ENCODE data around the gene DAD1. TPM values are rescaled to one million over a fixed set of nuclear protein-coding genes. Genes with fewer than 3 reads are reported as not detected.
A peak's percentile ranks its signal among the peaks of the same experiment; 100 is the strongest.

The DAD1 gene
- polyA plus RNA-seq, 4 donors: 147 to 313 (median 225) TPM

- whole genome bisulfite sequencing, 3 donors: 72 to 89% (median 79%) methylated on average over 2 of the region's 2 CpGs
- no peak overlapping the region for H3K27ac ChIP-seq (ENCODE audit: low read depth in 1 of 3, low read length in 2 of 3)
Observed at GRCh38 chr14:22533057-22533704, 55.8 kb downstream of the DAD1 start.

GRCh38 chr14:22532345-22533056 is 56.5 kb downstream of the DAD1 start:
- no peaks in the 10 kb centered on the region for H3K9me3 ChIP-seq (ENCODE audit: control insufficient read depth in 2 of 2, insufficient read depth in 1 of 2, low read depth in 1 of 2, low read length in 1 of 2)
- peak overlapping the region in 1 of 3 donors; percentile 51 for H3K27ac ChIP-seq (ENCODE audit: low read depth in 1 of 3, low read length in 2 of 3)
- 46 to 75% (median 71%) methylated on average over 3 of the region's 3 CpGs for WGBS, 3 donors
- H3K4me3 ChIP-seq (ENCODE audit: low read depth in 1 of 3, low read length in 3 of 3): no peak overlapping the region
- FAIRE-seq: no peak
- no peaks in the 10 kb centered on the region for H3K4me1 ChIP-seq (ENCODE audit: control insufficient read depth in 3 of 3, insufficient read depth in 2 of 3, low read depth in 1 of 3, low read length in 2 of 3)
- no peak for DNase-seq
- H3K36me3 ChIP-seq (ENCODE audit: control insufficient read depth in 3 of 3, insufficient read depth in 2 of 3, low read depth in 1 of 3, low read length in 3 of 3): no peaks in the 10 kb centered on the region
- no peaks in the 10 kb centered on the region for H3K27me3 ChIP-seq (ENCODE audit: control insufficient read depth in 3 of 3, insufficient read depth in 3 of 3, low read length in 3 of 3)

More at GRCh38 chr14:22533057-22533704, 55.8 kb downstream of the DAD1 start:
- H3K9me3 ChIP-seq (ENCODE audit: control insufficient read depth in 2 of 2, insufficient read depth in 1 of 2, low read depth in 1 of 2, low read length in 1 of 2): no peaks in the 10 kb centered on the region
- H3K4me1 ChIP-seq (ENCODE audit: control insufficient read depth in 3 of 3, insufficient read depth in 2 of 3, low read depth in 1 of 3, low read length in 2 of 3): no peaks in the 10 kb centered on the region
- no peaks in the 10 kb centered on the region for H3K36me3 ChIP-seq (ENCODE audit: control insufficient read depth in 3 of 3, insufficient read depth in 2 of 3, low read depth in 1 of 3, low read length in 3 of 3)
- H3K4me3 ChIP-seq (ENCODE audit: low read depth in 1 of 3, low read length in 3 of 3): no peak overlapping the region
- no peaks in the 10 kb centered on the region for H3K27me3 ChIP-seq (ENCODE audit: control insufficient read depth in 3 of 3, insufficient read depth in 3 of 3, low read length in 3 of 3)
- DNase-seq (no peak), FAIRE-seq (no peak)

GRCh38 chr14:22531451-22532344 is 57.3 kb downstream of the DAD1 start:
- WGBS, 3 donors: 72 to 88% (median 74%) methylated on average over 5 of the region's 5 CpGs
- no peak overlapping the region for H3K4me3 ChIP-seq (ENCODE audit: low read depth in 1 of 3, low read length in 3 of 3)
- DNase-seq (no peak), FAIRE-seq (no peak)
- H3K27me3 ChIP-seq (ENCODE audit: control insufficient read depth in 3 of 3, insufficient read depth in 3 of 3, low read length in 3 of 3): no peaks in the 10 kb centered on the region
- H3K27ac ChIP-seq (ENCODE audit: low read depth in 1 of 3, low read length in 2 of 3): peak overlapping the region in 2 of 3 donors; percentile 35 to 53
- no peaks in the 10 kb centered on the region for H3K9me3 ChIP-seq (ENCODE audit: control insufficient read depth in 2 of 2, insufficient read depth in 1 of 2, low read depth in 1 of 2, low read length in 1 of 2)
- H3K36me3 ChIP-seq (ENCODE audit: control insufficient read depth in 3 of 3, insufficient read depth in 2 of 3, low read depth in 1 of 3, low read length in 3 of 3): no peaks in the 10 kb centered on the region
- H3K4me1 ChIP-seq (ENCODE audit: control insufficient read depth in 3 of 3, insufficient read depth in 2 of 3, low read depth in 1 of 3, low read length in 2 of 3): no peaks in the 10 kb centered on the region

GRCh38 chr14:22530127-22530526 is 58.9 kb downstream of the DAD1 start:
- H3K4me3 ChIP-seq (ENCODE audit: low read depth in 1 of 3, low read length in 3 of 3): no peak overlapping the region
- H3K36me3 ChIP-seq (ENCODE audit: control insufficient read depth in 3 of 3, insufficient read depth in 2 of 3, low read depth in 1 of 3, low read length in 3 of 3): no peaks in the 10 kb centered on the region
- 44 to 59% (median 48%) methylated on average over 1 of the region's 1 CpG for WGBS, 3 donors
- no peaks in the 10 kb centered on the region for H3K4me1 ChIP-seq (ENCODE audit: control insufficient read depth in 3 of 3, insufficient read depth in 2 of 3, low read depth in 1 of 3, low read length in 2 of 3)
- FAIRE-seq (no peak), DNase-seq (no peak)
- no peaks in the 10 kb centered on the region for H3K9me3 ChIP-seq (ENCODE audit: control insufficient read depth in 2 of 2, insufficient read depth in 1 of 2, low read depth in 1 of 2, low read length in 1 of 2)
- no peak overlapping the region for H3K27ac ChIP-seq (ENCODE audit: low read depth in 1 of 3, low read length in 2 of 3)
- no peaks in the 10 kb centered on the region for H3K27me3 ChIP-seq (ENCODE audit: control insufficient read depth in 3 of 3, insufficient read depth in 3 of 3, low read length in 3 of 3)

GRCh38 chr14:22526744-22527143 is 62.3 kb downstream of the DAD1 start:
- DNase-seq (no peak), FAIRE-seq (no peak)
- 68 to 91% (median 80%) methylated on average over 1 of the region's 1 CpG for WGBS, 3 donors

GRCh38 chr14:22526218-22526617 is 62.8 kb downstream of the DAD1 start:
- 79 to 88% (median 83%) methylated on average over 5 of the region's 5 CpGs for whole genome bisulfite sequencing, 3 donors
- no peak overlapping the region for H3K4me3 ChIP-seq (ENCODE audit: low read depth in 1 of 3, low read length in 3 of 3)
- H3K4me1 ChIP-seq (ENCODE audit: control insufficient read depth in 3 of 3, insufficient read depth in 2 of 3, low read depth in 1 of 3, low read length in 2 of 3): peaks cover 0 to 3% (median 0%) of the 10 kb centered on the region in 3 donors
- no peaks in the 10 kb centered on the region for H3K36me3 ChIP-seq (ENCODE audit: control insufficient read depth in 3 of 3, insufficient read depth in 2 of 3, low read depth in 1 of 3, low read length in 3 of 3)
- no peaks in the 10 kb centered on the region for H3K9me3 ChIP-seq (ENCODE audit: control insufficient read depth in 2 of 2, insufficient read depth in 1 of 2, low read depth in 1 of 2, low read length in 1 of 2)
- no peak for DNase-seq
- FAIRE-seq: no peak
- H3K27me3 ChIP-seq (ENCODE audit: control insufficient read depth in 3 of 3, insufficient read depth in 3 of 3, low read length in 3 of 3): no peaks in the 10 kb centered on the region
- peak overlapping the region in 1 of 3 donors; percentile 18 for H3K27ac ChIP-seq (ENCODE audit: low read depth in 1 of 3, low read length in 2 of 3)

More at GRCh38 chr14:22526744-22527143, 62.3 kb downstream of the DAD1 start:
- H3K4me1 ChIP-seq (ENCODE audit: control insufficient read depth in 3 of 3, insufficient read depth in 2 of 3, low read depth in 1 of 3, low read length in 2 of 3): peaks cover 0 to under 1% (median 0%) of the 10 kb centered on the region in 3 donors
- H3K27me3 ChIP-seq (ENCODE audit: control insufficient read depth in 3 of 3, insufficient read depth in 3 of 3, low read length in 3 of 3): no peaks in the 10 kb centered on the region
- H3K36me3 ChIP-seq (ENCODE audit: control insufficient read depth in 3 of 3, insufficient read depth in 2 of 3, low read depth in 1 of 3, low read length in 3 of 3): no peaks in the 10 kb centered on the region
- H3K27ac ChIP-seq (ENCODE audit: low read depth in 1 of 3, low read length in 2 of 3): no peak overlapping the region
- no peaks in the 10 kb centered on the region for H3K9me3 ChIP-seq (ENCODE audit: control insufficient read depth in 2 of 2, insufficient read depth in 1 of 2, low read depth in 1 of 2, low read length in 1 of 2)
- peak overlapping the region in 1 of 3 donors; percentile 4 for H3K4me3 ChIP-seq (ENCODE audit: low read depth in 1 of 3, low read length in 3 of 3)

- no peak for DNase-seq
- peaks cover 0 to 10% (median 0%) of the 10 kb centered on the region in 3 donors for H3K4me1 ChIP-seq (ENCODE audit: control insufficient read depth in 3 of 3, insufficient read depth in 2 of 3, low read depth in 1 of 3, low read length in 2 of 3)
- H3K27me3 ChIP-seq (ENCODE audit: control insufficient read depth in 3 of 3, insufficient read depth in 3 of 3, low read length in 3 of 3): no peaks in the 10 kb centered on the region
- FAIRE-seq: no peak
- no peaks in the 10 kb centered on the region for H3K9me3 ChIP-seq (ENCODE audit: control insufficient read depth in 2 of 2, insufficient read depth in 1 of 2, low read depth in 1 of 2, low read length in 1 of 2)
- peak overlapping the region in 1 of 3 donors; percentile 10 for H3K4me3 ChIP-seq (ENCODE audit: low read depth in 1 of 3, low read length in 3 of 3)
- no peaks in the 10 kb centered on the region for H3K36me3 ChIP-seq (ENCODE audit: control insufficient read depth in 3 of 3, insufficient read depth in 2 of 3, low read depth in 1 of 3, low read length in 3 of 3)
- peak overlapping the region in 2 of 3 donors; percentile 33 to 37 for H3K27ac ChIP-seq (ENCODE audit: low read depth in 1 of 3, low read length in 2 of 3)
Observed at GRCh38 chr14:22524784-22525161, 64.3 kb downstream of the DAD1 start.

GRCh38 chr14:22524115-22524783 is 64.8 kb downstream of the DAD1 start:
- Histone ChIP-seq H3K36me3 (ENCODE audit: control insufficient read depth in 3 of 3, insufficient read depth in 2 of 3, low read depth in 1 of 3, low read length in 3 of 3) (no peaks in the 10 kb centered on the region), H3K27ac (ENCODE audit: low read depth in 1 of 3, low read length in 2 of 3) (peak overlapping the region in 2 of 3 donors; percentile 33 to 47), H3K4me1 (ENCODE audit: control insufficient read depth in 3 of 3, insufficient read depth in 2 of 3, low read depth in 1 of 3, low read length in 2 of 3) (peaks cover 0 to 10% (median 0%) of the 10 kb centered on the region in 3 donors), H3K27me3 (ENCODE audit: control insufficient read depth in 3 of 3, insufficient read depth in 3 of 3, low read length in 3 of 3) (no peaks in the 10 kb centered on the region), H3K9me3 (ENCODE audit: control insufficient read depth in 2 of 2, insufficient read depth in 1 of 2, low read depth in 1 of 2, low read length in 1 of 2) (no peaks in the 10 kb centered on the region), H3K4me3 (ENCODE audit: low read depth in 1 of 3, low read length in 3 of 3) (peak overlapping the region in 1 of 3 donors; percentile 14)
- 76 to 83% (median 77%) methylated on average over 11 of the region's 11 CpGs for WGBS, 3 donors
- FAIRE-seq (no peak), DNase-seq (peak in 1 of 2 donors; percentile 22)
